SK-N-SH treated with all-trans-retinoic acid at 6 μM for 48 hours (cell line): ENCODE data around the gene TMEM132C.

ENCODE experiments used
- ATAC-seq: fragments of 200-7000 bp; cut with Tn5 transposase; 3 replicates; pipeline ENCODE4 v1.9.1; 2020; ENCODE audit warnings: mild to moderate bottlenecking, moderate library complexity
- ARNTL ChIP-seq: fragments of 450-650 bp; formaldehyde crosslinking; IDR thresholded peaks from 2 replicates; pipeline ENCODE4 v1.5.0; 2020; ENCODE audit warnings: low read depth, mild to moderate bottlenecking, moderate library complexity, borderline replicate concordance
- BACH2 ChIP-seq: fragments of 250-450 bp; sonication (Bioruptor Pico); IDR thresholded peaks from 2 replicates; pipeline ENCODE4 v1.9.0; 2021; ENCODE audit warnings: mild to moderate bottlenecking, borderline replicate concordance
- CSDC2 ChIP-seq: fragments of 250-450 bp; sonication (Bioruptor Pico); IDR thresholded peaks from 2 replicates; pipeline ENCODE4 v1.5.0; 2020; ENCODE audit warnings: mild to moderate bottlenecking, moderate library complexity
- CSRNP3 ChIP-seq: fragments of 250-450 bp; sonication (Bioruptor Pico); IDR thresholded peaks from 2 replicates; pipeline ENCODE4 v1.5.1; 2021; ENCODE audit warnings: mild to moderate bottlenecking, moderate library complexity
- GLIS3 ChIP-seq: fragments of 250-450 bp; sonication (Bioruptor Pico); IDR thresholded peaks from 2 replicates; pipeline ENCODE4 v1.5.0; 2020; ENCODE audit warnings: mild to moderate bottlenecking, moderate library complexity
- ISL1 ChIP-seq: fragments of 250-450 bp; sonication (Bioruptor Pico); IDR thresholded peaks from 2 replicates; pipeline ENCODE4 v2.1.2; 2022; ENCODE audit warnings: mild to moderate bottlenecking, moderate library complexity
- POU6F1 ChIP-seq: fragments of 250-450 bp; sonication (Bioruptor Pico); IDR thresholded peaks from 2 replicates; pipeline ENCODE4 v1.8.0; 2021; ENCODE audit warnings: low read depth, mild to moderate bottlenecking, moderate library complexity, borderline replicate concordance
- PPARA ChIP-seq: fragments of 250-450 bp; sonication (Bioruptor Pico); IDR thresholded peaks from 2 replicates; pipeline ENCODE4 v1.5.0; 2020; ENCODE audit warnings: mild to moderate bottlenecking, borderline replicate concordance
- RARB ChIP-seq: fragments of 250-450 bp; sonication (Bioruptor Pico); IDR thresholded peaks from 2 replicates; pipeline ENCODE4 v1.8.0; 2021; ENCODE audit warnings: mild to moderate bottlenecking, moderate library complexity
- SNAI2 ChIP-seq: fragments of 250-450 bp; sonication (Bioruptor Pico); IDR thresholded peaks from 2 replicates; pipeline ENCODE4 v1.5.0; 2020; ENCODE audit warnings: mild to moderate bottlenecking, moderate library complexity
- TCF4 ChIP-seq: fragments of 250-450 bp; sonication (Bioruptor Pico); IDR thresholded peaks from 2 replicates; pipeline ENCODE4 v1.8.0; 2021; ENCODE audit warnings: mild to moderate bottlenecking, moderate library complexity, borderline replicate concordance
- TOX ChIP-seq: fragments of 250-450 bp; sonication (Bioruptor Pico); IDR thresholded peaks from 2 replicates; pipeline ENCODE4 v1.8.0; 2021; ENCODE audit warnings: mild to moderate bottlenecking, moderate library complexity, borderline replicate concordance
- TSHZ2 ChIP-seq: fragments of 250-450 bp; sonication (Bioruptor Pico); IDR thresholded peaks from 2 replicates; pipeline ENCODE4 v1.5.0; 2020; ENCODE audit warnings: mild to moderate bottlenecking, moderate library complexity
- ZC3H10 ChIP-seq: fragments of 250-450 bp; sonication (Bioruptor Pico); IDR thresholded peaks from 2 replicates; pipeline ENCODE4 v1.5.1; 2021; ENCODE audit warnings: mild to moderate bottlenecking, moderate library complexity
- ZFP3 ChIP-seq: fragments of 250-450 bp; sonication (Bioruptor Pico); IDR thresholded peaks from 2 replicates; pipeline ENCODE4 v1.5.0; 2020; ENCODE audit warnings: mild to moderate bottlenecking, moderate library complexity
- ZNF70 ChIP-seq: fragments of 450-650 bp; formaldehyde crosslinking; IDR thresholded peaks from 2 replicates; pipeline ENCODE4 v1.5.0; 2020; ENCODE audit warnings: mild to moderate bottlenecking, moderate library complexity
- ZNF8 ChIP-seq: fragments of 450-650 bp; formaldehyde crosslinking; IDR thresholded peaks from 2 replicates; pipeline ENCODE4 v1.5.0; 2020; ENCODE audit warnings: mild to moderate bottlenecking, moderate library complexity

TMEM132C gene

GRCh38 chr12:128467882-128468281, 200.9 kb downstream of the TMEM132C start:
- ATAC-seq = no peak
- no peak for TF ChIP-seq RARB
- no peak for TF ChIP-seq ARNTL

GRCh38 chr12:128468926-128469325, 202.0 kb downstream of the TMEM132C start:
- TF ChIP-seq TCF4 (CRISPR knock-in tag) = no peak
- TF ChIP-seq ZFP3 (CRISPR knock-in tag) = no peak
- no peak for TF ChIP-seq ISL1 (CRISPR knock-in tag)
- TF ChIP-seq GLIS3 (CRISPR knock-in tag) = no peak
- TF ChIP-seq CSDC2 (CRISPR knock-in tag) = no peak
- TF ChIP-seq SNAI2 (CRISPR knock-in tag) = no peak
- no peak for TF ChIP-seq POU6F1
- ATAC-seq = no peak

- no peak for ATAC-seq
- TF ChIP-seq BACH2 (CRISPR knock-in tag) (no peak), ISL1 (CRISPR knock-in tag) (no peak), ZNF8 (CRISPR knock-in tag) (no peak), GLIS3 (CRISPR knock-in tag) (no peak), ZC3H10 (CRISPR knock-in tag) (no peak)
Observed at GRCh38 chr12:128471491-128471890, 204.5 kb downstream of the TMEM132C start.

GRCh38 chr12:128474916-128475315, 207.9 kb downstream of the TMEM132C start:
- TF ChIP-seq ARNTL = no peak
- no peak for TF ChIP-seq BACH2 (CRISPR knock-in tag)
- TF ChIP-seq CSDC2 (CRISPR knock-in tag) = no peak
- TF ChIP-seq PPARA (CRISPR knock-in tag) = no peak
- no peak for TF ChIP-seq ZFP3 (CRISPR knock-in tag)
- TF ChIP-seq ZNF70 = no peak
- no peak for TF ChIP-seq ISL1 (CRISPR knock-in tag)
- no peak for TF ChIP-seq SNAI2 (CRISPR knock-in tag)
- no peak for TF ChIP-seq TSHZ2 (CRISPR knock-in tag)
- TF ChIP-seq TCF4 (CRISPR knock-in tag) = no peak
- TF ChIP-seq CSRNP3 (CRISPR knock-in tag) = no peak
- no peak for TF ChIP-seq GLIS3 (CRISPR knock-in tag)
- no peak for ATAC-seq

- TF ChIP-seq TOX (CRISPR knock-in tag) (no peak), POU6F1 (no peak), ISL1 (CRISPR knock-in tag) (no peak), PPARA (CRISPR knock-in tag) (no peak), ZC3H10 (CRISPR knock-in tag) (no peak), TCF4 (CRISPR knock-in tag) (no peak), RARB (no peak), ZFP3 (CRISPR knock-in tag) (no peak), ARNTL (no peak), GLIS3 (CRISPR knock-in tag) (no peak), CSDC2 (CRISPR knock-in tag) (no peak)
- no peak for ATAC-seq
Observed at GRCh38 chr12:128476266-128476665, 209.3 kb downstream of the TMEM132C start.
